Panc1 (cell line): Measurements from ENCODE around the gene HPDL. TPM values are rescaled to one million over a fixed set of nuclear protein-coding genes. Genes with fewer than 3 reads are reported as not detected.

Source experiments
- ATAC-seq: fragments of 200-7000 bp; cut with Tn5 transposase; 2 replicates; pipeline ENCODE4 v1.9.1; 2020; ENCODE audit warnings: mild to moderate bottlenecking, moderate library complexity
- BruUV-seq: library from RNA; stranded (reverse); fragments of 400-500 nt; replicated peaks from 2 replicates; lab custom pipeline; 2021; lab: Mats Ljungman, UMichigan
- CTCF ChIA-PET: fragments of 300-600 bp; sonication (Branson Sonifier 250); formaldehyde crosslinking; loops from one replicate; lab custom pipeline; 2022; ENCODE audit warnings: antibody characterized with exemption; lab: Charles Lee
- POLR2A ChIA-PET: fragments of 300-600 bp; sonication (Branson Sonifier 250); formaldehyde crosslinking; loops from one replicate; lab custom pipeline; 2022; ENCODE audit warnings: antibody characterized with exemption; lab: Charles Lee
- DNase-seq: peaks from one replicate; pipeline ENCODE4 v3.0.0-alpha.2; 2010; ENCODE audit warnings: low read depth, low spot score
- H3K27ac ChIP-seq: 2 replicates; pipeline ENCODE4 v1.5.1; 2011; ENCODE audit warnings: mild to moderate bottlenecking, low read length, inconsistent platforms
- H3K27me3 ChIP-seq: fragments of 200-500 bp; sonication (Bioruptor generic); 2 replicates; pipeline ENCODE4 v1.6.0; 2014; ENCODE audit warnings: low read length, inconsistent platforms; ENCODE audit not compliant: control insufficient read depth, insufficient read depth
- H3K36me3 ChIP-seq: fragments of 200-500 bp; sonication (Bioruptor generic); 2 replicates; pipeline ENCODE4 v1.5.1; 2014; ENCODE audit warnings: inconsistent platforms, mild to moderate bottlenecking, low read length, moderate library complexity; ENCODE audit not compliant: control insufficient read depth, insufficient read depth
- H3K4me1 ChIP-seq: 2 replicates; pipeline ENCODE4 v1.5.1; 2011; ENCODE audit warnings: inconsistent platforms, mild to moderate bottlenecking, low read length, moderate library complexity; ENCODE audit not compliant: control insufficient read depth, insufficient read depth
- H3K4me3 ChIP-seq, 2 experiments: 2 replicates each; pipeline ENCODE4 v1.5.1; 2011 to 2012; ENCODE audit warnings: low read depth in 2 of 2, low read length in 2 of 2, mild to moderate bottlenecking in 2 of 2, inconsistent platforms in 1 of 2, moderate library complexity in 1 of 2
- H3K9me3 ChIP-seq: fragments of 200-500 bp; sonication (Bioruptor generic); 2 replicates; pipeline ENCODE4 v1.5.1; 2014; ENCODE audit warnings: low read depth, mild to moderate bottlenecking, inconsistent platforms, low read length, moderate library complexity; ENCODE audit not compliant: control insufficient read depth, insufficient read depth
- POLR2AphosphoS5 ChIP-seq: IDR thresholded peaks from 2 replicates; pipeline ENCODE4 v1.6.1; 2012; ENCODE audit warnings: mild to moderate bottlenecking, low read depth, low read length, moderate library complexity
- SIN3A ChIP-seq: IDR thresholded peaks from 2 replicates; pipeline ENCODE4 v1.6.1; 2012; ENCODE audit warnings: low read depth, mild to moderate bottlenecking, low read length, moderate library complexity, borderline replicate concordance; ENCODE audit not compliant: insufficient read depth
- TCF7L2 ChIP-seq: IDR thresholded peaks from 2 replicates; pipeline ENCODE4 v1.6.1; 2011; ENCODE audit warnings: mild to moderate bottlenecking, low read depth, low read length, inconsistent platforms
- in situ Hi-C: cut with HindIII; loops from 2 replicates; pipeline ENCODE4 v1.10.0; 2016; ENCODE audit warnings: low sequenced_read_pairs, low pct_unique_long_range_greater_than_20kb
- intact Hi-C: fragments of 100-400 bp; cut with micrococcal nuclease; formaldehyde crosslinking; loops from one replicate; pipeline ENCODE4 v1.10.0; 2022; ENCODE audit not compliant: unreplicated experiment
- total RNA-seq: library from RNA; stranded (reverse); gene quantifications from one replicate; pipeline ENCODE4 v1.2.1, GENCODE V29; 2021; ENCODE audit not compliant: unreplicated experiment
- TF ChIP-seq, protein P1 (sequence below), 2 experiments: IDR thresholded peaks; 2 replicates each; pipeline ENCODE4 v1.6.1; 2011 to 2012; ENCODE audit warnings: low read depth in 2 of 2, control low read depth in 1 of 2, low read length in 1 of 2, mild to moderate bottlenecking in 1 of 2, moderate library complexity in 1 of 2; ENCODE audit not compliant: insufficient read depth in 1 of 2
- TF ChIP-seq, protein P2 (sequence below): fragments of 450-650 bp; IDR thresholded peaks from 2 replicates; pipeline ENCODE4 v1.5.1; 2017; ENCODE audit warnings: mild to moderate bottlenecking

HPDL gene
- total RNA-seq, 1 experiment from 2014 or later = 1.9 TPM

DNA sequence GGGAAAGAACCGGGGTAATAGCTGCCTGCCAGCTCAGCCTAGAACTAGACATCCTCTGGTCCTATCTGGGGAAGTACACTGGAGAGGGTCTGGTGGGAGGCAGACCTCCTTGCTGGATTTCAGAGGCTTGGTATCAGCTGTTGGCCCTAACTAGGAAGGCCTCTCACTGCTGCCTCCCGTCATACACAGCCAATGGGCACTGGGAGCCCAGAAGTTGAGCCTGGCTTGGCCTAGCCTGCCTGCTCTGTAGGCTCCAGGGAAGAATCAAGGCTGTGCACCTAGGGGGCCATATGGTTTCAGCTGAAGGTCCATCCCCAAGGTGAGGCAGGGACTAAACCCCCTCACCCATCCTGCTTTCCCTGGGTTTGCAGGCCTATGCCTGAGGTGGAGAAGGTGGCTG is 17.8 kb downstream of the HPDL start:
- BruUV-seq = no TSS peak
- H3K27ac ChIP-seq = no peak overlapping the region
- DNase-seq (no peak), ATAC-seq (no peak)
- no peaks in the 10 kb centered on the region for H3K27me3 ChIP-seq
- in situ Hi-C loops = no loop called here
- TF ChIP-seq TCF7L2 (no peak), SIN3A (no peak), POLR2AphosphoS5 (no peak)
- TF ChIP-seq, protein P1, sequence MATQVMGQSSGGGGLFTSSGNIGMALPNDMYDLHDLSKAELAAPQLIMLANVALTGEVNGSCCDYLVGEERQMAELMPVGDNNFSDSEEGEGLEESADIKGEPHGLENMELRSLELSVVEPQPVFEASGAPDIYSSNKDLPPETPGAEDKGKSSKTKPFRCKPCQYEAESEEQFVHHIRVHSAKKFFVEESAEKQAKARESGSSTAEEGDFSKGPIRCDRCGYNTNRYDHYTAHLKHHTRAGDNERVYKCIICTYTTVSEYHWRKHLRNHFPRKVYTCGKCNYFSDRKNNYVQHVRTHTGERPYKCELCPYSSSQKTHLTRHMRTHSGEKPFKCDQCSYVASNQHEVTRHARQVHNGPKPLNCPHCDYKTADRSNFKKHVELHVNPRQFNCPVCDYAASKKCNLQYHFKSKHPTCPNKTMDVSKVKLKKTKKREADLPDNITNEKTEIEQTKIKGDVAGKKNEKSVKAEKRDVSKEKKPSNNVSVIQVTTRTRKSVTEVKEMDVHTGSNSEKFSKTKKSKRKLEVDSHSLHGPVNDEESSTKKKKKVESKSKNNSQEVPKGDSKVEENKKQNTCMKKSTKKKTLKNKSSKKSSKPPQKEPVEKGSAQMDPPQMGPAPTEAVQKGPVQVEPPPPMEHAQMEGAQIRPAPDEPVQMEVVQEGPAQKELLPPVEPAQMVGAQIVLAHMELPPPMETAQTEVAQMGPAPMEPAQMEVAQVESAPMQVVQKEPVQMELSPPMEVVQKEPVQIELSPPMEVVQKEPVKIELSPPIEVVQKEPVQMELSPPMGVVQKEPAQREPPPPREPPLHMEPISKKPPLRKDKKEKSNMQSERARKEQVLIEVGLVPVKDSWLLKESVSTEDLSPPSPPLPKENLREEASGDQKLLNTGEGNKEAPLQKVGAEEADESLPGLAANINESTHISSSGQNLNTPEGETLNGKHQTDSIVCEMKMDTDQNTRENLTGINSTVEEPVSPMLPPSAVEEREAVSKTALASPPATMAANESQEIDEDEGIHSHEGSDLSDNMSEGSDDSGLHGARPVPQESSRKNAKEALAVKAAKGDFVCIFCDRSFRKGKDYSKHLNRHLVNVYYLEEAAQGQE (IDR thresholded peaks at IDR 0.05; ENCODE audit: insufficient read depth in 1 of 2, low read depth in 2 of 2, low read length in 1 of 2) = no peak
- TF ChIP-seq, protein P2, sequence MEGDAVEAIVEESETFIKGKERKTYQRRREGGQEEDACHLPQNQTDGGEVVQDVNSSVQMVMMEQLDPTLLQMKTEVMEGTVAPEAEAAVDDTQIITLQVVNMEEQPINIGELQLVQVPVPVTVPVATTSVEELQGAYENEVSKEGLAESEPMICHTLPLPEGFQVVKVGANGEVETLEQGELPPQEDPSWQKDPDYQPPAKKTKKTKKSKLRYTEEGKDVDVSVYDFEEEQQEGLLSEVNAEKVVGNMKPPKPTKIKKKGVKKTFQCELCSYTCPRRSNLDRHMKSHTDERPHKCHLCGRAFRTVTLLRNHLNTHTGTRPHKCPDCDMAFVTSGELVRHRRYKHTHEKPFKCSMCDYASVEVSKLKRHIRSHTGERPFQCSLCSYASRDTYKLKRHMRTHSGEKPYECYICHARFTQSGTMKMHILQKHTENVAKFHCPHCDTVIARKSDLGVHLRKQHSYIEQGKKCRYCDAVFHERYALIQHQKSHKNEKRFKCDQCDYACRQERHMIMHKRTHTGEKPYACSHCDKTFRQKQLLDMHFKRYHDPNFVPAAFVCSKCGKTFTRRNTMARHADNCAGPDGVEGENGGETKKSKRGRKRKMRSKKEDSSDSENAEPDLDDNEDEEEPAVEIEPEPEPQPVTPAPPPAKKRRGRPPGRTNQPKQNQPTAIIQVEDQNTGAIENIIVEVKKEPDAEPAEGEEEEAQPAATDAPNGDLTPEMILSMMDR = no peak
- no peak overlapping the region for H3K4me3 ChIP-seq
- intact Hi-C loops = no loop called here
- peaks cover 14% of the 10 kb centered on the region for H3K36me3 ChIP-seq
- peaks cover 12% of the 10 kb centered on the region for H3K4me1 ChIP-seq
- ChIA-PET CTCF (no interaction called here), POLR2A (no interaction called here)
- no peaks in the 10 kb centered on the region for H3K9me3 ChIP-seq

DNA sequence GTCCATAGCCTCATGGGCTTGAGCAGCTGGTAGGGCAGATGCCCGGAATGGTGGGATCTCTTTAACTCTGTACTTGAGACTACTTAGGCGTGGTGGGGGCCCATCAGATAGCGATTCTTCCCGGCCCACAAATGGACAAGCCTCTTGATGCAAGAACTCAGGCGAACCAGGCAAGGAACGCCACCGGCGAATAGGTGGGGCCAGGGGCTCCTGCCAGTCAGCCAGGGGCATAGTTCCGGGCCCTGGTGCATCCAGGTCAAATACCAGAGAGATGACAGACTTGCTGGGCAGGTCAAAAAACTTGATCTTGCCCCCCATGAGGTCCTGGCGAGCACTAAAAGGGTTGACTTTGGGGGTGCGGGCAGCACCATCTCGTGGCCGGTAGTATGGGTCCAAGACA is 18.3 kb downstream of the HPDL start:
- no peak for ATAC-seq
- H3K4me3 ChIP-seq = no peak overlapping the region
- peaks cover 14% of the 10 kb centered on the region for H3K36me3 ChIP-seq
- H3K27me3 ChIP-seq = no peaks in the 10 kb centered on the region
- no peaks in the 10 kb centered on the region for H3K9me3 ChIP-seq
- POLR2A ChIA-PET = interaction anchor here (0.8 kb wide), 1 partner anchor 42 kb away, joined by 5 read pairs; no protein-coding TSS in a partner anchor
- no TSS peak for BruUV-seq
- H3K27ac ChIP-seq = no peak overlapping the region
- TF ChIP-seq, protein P2 = no peak
- TF ChIP-seq, protein P1 (IDR thresholded peaks at IDR 0.05; ENCODE audit: insufficient read depth in 1 of 2, low read depth in 2 of 2, low read length in 1 of 2) = no peak
- TF ChIP-seq SIN3A (no peak), TCF7L2 (no peak), POLR2AphosphoS5 (no peak)
- peaks cover 12% of the 10 kb centered on the region for H3K4me1 ChIP-seq
- in situ Hi-C loops (no loop called here), intact Hi-C loops (no loop called here)
- DNase-seq = no peak
- CTCF ChIA-PET = no interaction called here
